Activated T-cell treated with anti-CD3 and anti-CD28 coated beads, Interleukin-2, amount 50 U/mL, for 24 hours (primary cell): ENCODE data around the gene LNX2.

Experiments
- DNase-seq: peaks from one replicate; pipeline ENCODE4 v3.0.0-alpha.2; 2020
- H3K27ac Mint-ChIP-seq: 2 replicates; pipeline ENCODE4 v1.8.0; 2020; ENCODE audit warnings: mild to moderate bottlenecking, mixed read lengths
- H3K27me3 Mint-ChIP-seq: 2 replicates; pipeline ENCODE4 v1.8.0; 2020; ENCODE audit warnings: mixed read lengths
- H3K36me3 Mint-ChIP-seq: 2 replicates; pipeline ENCODE4 v1.8.0; 2020; ENCODE audit warnings: low read depth, mixed read lengths
- H3K4me1 Mint-ChIP-seq: 2 replicates; pipeline ENCODE4 v1.8.0; 2020; ENCODE audit warnings: low read depth, mixed read lengths
- H3K4me3 Mint-ChIP-seq: 2 replicates; pipeline ENCODE4 v1.8.0; 2020; ENCODE audit warnings: mild to moderate bottlenecking, moderate library complexity, mixed read lengths
- H3K9me3 Mint-ChIP-seq: 2 replicates; pipeline ENCODE4 v1.8.0; 2020; ENCODE audit warnings: mixed read lengths

Gene LNX2

GRCh38 chr13:27534981-27535380 lies 85.3 kb downstream of the LNX2 start:
- H3K4me3 Mint-ChIP-seq: no peak overlapping the region
- no peaks in the 10 kb centered on the region for H3K36me3 Mint-ChIP-seq
- DNase-seq: no peak
- H3K27me3 Mint-ChIP-seq: no peaks in the 10 kb centered on the region
- H3K4me1 Mint-ChIP-seq: peaks cover 9% of the 10 kb centered on the region
- no peaks in the 10 kb centered on the region for H3K9me3 Mint-ChIP-seq
- no peak overlapping the region for H3K27ac Mint-ChIP-seq

- no peak for DNase-seq
- Mint-ChIP-seq H3K36me3 (no peaks in the 10 kb centered on the region), H3K27ac (no peak overlapping the region), H3K9me3 (no peaks in the 10 kb centered on the region), H3K4me1 (peaks cover 9% of the 10 kb centered on the region), H3K27me3 (no peaks in the 10 kb centered on the region), H3K4me3 (no peak overlapping the region)
Measured at GRCh38 chr13:27534108-27534980, 86.0 kb downstream of the LNX2 start.

GRCh38 chr13:27533155-27533643 lies 87.1 kb downstream of the LNX2 start:
- Mint-ChIP-seq H3K9me3 (no peaks in the 10 kb centered on the region), H3K27me3 (no peaks in the 10 kb centered on the region), H3K4me3 (no peak overlapping the region), H3K36me3 (no peaks in the 10 kb centered on the region), H3K4me1 (peaks cover 9% of the 10 kb centered on the region), H3K27ac (no peak overlapping the region)
- peak; percentile 58 for DNase-seq

DNA sequence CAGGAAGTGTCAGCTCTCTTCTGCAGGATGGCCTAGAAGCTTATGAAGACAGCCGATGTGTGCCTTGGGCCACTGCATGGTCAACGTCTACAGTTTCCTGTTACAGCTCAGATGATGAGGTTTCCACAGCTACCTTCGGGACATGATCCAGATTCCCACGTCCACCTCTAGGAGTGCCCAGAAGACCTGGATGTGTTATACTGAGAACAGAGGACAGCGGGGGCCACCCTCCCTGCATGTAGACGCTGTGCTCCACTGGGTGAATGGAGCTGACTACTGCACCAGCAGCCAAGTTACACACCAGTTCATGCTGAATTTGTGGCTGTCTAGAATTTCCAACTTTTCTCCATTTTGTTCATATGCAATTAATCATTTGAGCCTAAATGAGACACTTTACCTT lies 91.4 kb downstream of the LNX2 start:
- H3K9me3 Mint-ChIP-seq: no peaks in the 10 kb centered on the region
- no peaks in the 10 kb centered on the region for H3K36me3 Mint-ChIP-seq
- DNase-seq: no peak
- peaks cover 9% of the 10 kb centered on the region for H3K4me1 Mint-ChIP-seq
- H3K27me3 Mint-ChIP-seq: no peaks in the 10 kb centered on the region
- no peak overlapping the region for H3K4me3 Mint-ChIP-seq
- no peak overlapping the region for H3K27ac Mint-ChIP-seq

- no peaks in the 10 kb centered on the region for H3K9me3 Mint-ChIP-seq
- no peaks in the 10 kb centered on the region for H3K4me1 Mint-ChIP-seq
- H3K27me3 Mint-ChIP-seq: no peaks in the 10 kb centered on the region
Measured at GRCh38 chr13:27526516-27526915, 93.8 kb downstream of the LNX2 start.

GRCh38 chr13:27524981-27525975 lies 95.1 kb downstream of the LNX2 start:
- H3K27ac Mint-ChIP-seq: no peak overlapping the region
- no peak overlapping the region for H3K4me3 Mint-ChIP-seq
- H3K4me1 Mint-ChIP-seq: no peaks in the 10 kb centered on the region

More at GRCh38 chr13:27526516-27526915, 93.8 kb downstream of the LNX2 start:
- no peak overlapping the region for H3K4me3 Mint-ChIP-seq
- no peak for DNase-seq
- no peak overlapping the region for H3K27ac Mint-ChIP-seq
- H3K36me3 Mint-ChIP-seq: no peaks in the 10 kb centered on the region

DNA sequence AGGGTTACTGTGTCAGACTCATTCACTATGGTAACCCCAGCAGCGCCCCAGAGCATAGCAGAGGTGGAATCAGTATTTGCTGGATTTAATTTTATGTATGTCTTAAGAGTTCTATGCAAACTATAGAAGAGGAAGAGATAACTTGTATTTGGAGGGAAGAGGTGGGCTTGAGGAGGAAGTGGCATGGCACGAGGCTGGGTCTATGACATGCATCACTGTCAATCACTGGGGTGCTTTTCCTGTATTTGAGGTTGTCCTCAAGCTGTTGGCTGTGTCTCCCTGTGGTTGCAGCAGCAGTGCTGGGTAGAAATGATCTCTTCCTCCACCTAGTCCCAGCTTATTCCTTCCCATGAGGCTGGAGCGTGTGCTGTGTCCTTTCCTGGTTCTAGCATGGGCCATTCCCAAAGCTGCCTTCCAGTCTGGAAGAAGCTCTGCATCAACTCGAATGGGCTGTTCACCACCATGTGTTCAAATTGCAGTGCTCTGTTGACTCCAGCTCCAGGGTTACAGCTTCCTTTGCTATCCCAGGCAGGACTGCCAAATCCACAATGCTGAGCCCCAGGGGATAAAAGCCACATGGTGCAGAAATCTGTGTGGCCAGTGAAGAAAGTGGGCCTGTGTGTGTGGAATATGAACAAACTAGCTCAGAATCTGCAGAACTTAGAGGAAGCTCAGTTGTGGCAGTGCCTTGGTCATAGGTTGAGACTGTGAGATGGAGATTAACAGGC lies 96.8 kb downstream of the LNX2 start:
- peaks cover 5% of the 10 kb centered on the region for H3K27me3 Mint-ChIP-seq
- DNase-seq: no peak
- H3K27ac Mint-ChIP-seq: no peak overlapping the region
- no peaks in the 10 kb centered on the region for H3K9me3 Mint-ChIP-seq
- no peaks in the 10 kb centered on the region for H3K36me3 Mint-ChIP-seq
- H3K4me1 Mint-ChIP-seq: no peaks in the 10 kb centered on the region
- H3K4me3 Mint-ChIP-seq: no peak overlapping the region

More at GRCh38 chr13:27524981-27525975, 95.1 kb downstream of the LNX2 start:
- no peaks in the 10 kb centered on the region for H3K9me3 Mint-ChIP-seq
- no peak for DNase-seq
- H3K36me3 Mint-ChIP-seq: no peaks in the 10 kb centered on the region
- H3K27me3 Mint-ChIP-seq: no peaks in the 10 kb centered on the region

DNA sequence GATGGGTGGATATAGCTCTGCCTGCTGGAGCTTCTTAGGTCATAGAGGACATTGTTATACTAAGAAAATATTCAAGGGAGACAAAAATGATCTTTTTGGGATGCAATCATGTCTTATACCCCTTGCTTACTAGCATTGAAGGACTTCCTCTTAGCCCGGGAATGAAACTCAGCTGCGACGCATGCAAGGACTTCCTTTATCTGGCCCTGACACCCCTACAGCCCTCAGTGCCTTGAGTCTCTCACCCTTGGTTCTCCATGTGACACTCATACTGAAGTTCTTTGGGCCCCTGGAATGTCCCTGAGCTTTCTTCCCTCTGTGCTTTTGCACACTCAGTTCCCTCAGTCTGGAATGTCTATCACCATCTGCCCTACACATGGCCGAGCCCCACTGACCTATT lies 97.5 kb downstream of the LNX2 start:
- no peak for DNase-seq

DNA sequence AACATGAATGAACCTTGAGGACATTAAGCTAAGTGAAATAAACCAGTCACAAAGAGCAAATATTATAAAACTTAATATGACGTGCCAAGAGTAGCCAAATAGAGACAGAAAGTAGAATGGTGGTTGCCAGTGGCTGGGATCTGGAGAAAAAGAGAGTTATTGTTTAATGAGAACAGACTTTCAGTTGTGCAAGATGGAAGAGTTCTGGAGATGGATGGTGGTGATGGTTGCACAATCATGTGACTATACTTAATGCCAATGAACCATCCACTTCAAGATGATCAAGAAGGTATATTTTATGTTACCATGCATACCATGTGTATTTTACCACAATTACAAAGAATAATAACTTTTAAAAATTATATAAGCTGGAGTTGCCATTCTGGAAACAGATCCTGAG lies 104.2 kb downstream of the LNX2 start:
- Mint-ChIP-seq H3K4me3 (no peak overlapping the region), H3K9me3 (no peaks in the 10 kb centered on the region), H3K36me3 (no peaks in the 10 kb centered on the region), H3K27me3 (peaks cover 22% of the 10 kb centered on the region), H3K4me1 (no peaks in the 10 kb centered on the region), H3K27ac (no peak overlapping the region)
- DNase-seq: no peak

More for the DNA sequence above, 97.5 kb downstream of the LNX2 start:
- H3K27ac Mint-ChIP-seq: no peak overlapping the region
- no peaks in the 10 kb centered on the region for H3K4me1 Mint-ChIP-seq
- no peaks in the 10 kb centered on the region for H3K9me3 Mint-ChIP-seq
- no peak overlapping the region for H3K4me3 Mint-ChIP-seq
- H3K36me3 Mint-ChIP-seq: no peaks in the 10 kb centered on the region
- peaks cover 10% of the 10 kb centered on the region for H3K27me3 Mint-ChIP-seq

GRCh38 chr13:27510082-27510481 lies 110.2 kb downstream of the LNX2 start:
- Mint-ChIP-seq H3K9me3 (no peaks in the 10 kb centered on the region), H3K4me1 (no peaks in the 10 kb centered on the region), H3K27ac (no peak overlapping the region), H3K27me3 (peaks cover 6% of the 10 kb centered on the region), H3K4me3 (no peak overlapping the region), H3K36me3 (no peaks in the 10 kb centered on the region)
- no peak for DNase-seq

DNA sequence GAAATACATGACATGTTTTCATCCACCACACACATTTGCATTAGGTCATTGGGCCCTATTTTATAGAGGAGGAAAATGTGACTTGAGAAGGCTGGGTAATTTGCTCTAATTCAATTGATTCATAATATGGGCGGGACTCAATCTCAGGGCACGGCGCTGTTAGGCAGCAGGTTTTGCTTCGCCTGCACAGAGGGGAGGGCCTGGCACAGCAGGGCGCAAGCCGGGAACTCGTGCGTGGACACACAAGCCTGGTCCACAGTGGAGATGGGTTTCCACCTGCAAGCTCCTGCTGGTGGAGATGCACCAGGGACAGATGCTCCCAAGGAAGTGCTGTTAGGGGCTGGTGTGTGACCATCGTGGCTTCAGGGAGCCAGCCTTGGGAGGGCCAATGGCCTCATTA lies 111.5 kb downstream of the LNX2 start:
- Mint-ChIP-seq H3K27ac (no peak overlapping the region), H3K9me3 (no peaks in the 10 kb centered on the region), H3K4me3 (no peak overlapping the region)

GRCh38 chr13:27505792-27506191 lies 114.5 kb downstream of the LNX2 start:
- Mint-ChIP-seq H3K36me3 (no peaks in the 10 kb centered on the region), H3K27ac (no peak overlapping the region), H3K9me3 (no peaks in the 10 kb centered on the region), H3K4me1 (no peaks in the 10 kb centered on the region), H3K4me3 (no peak overlapping the region), H3K27me3 (no peaks in the 10 kb centered on the region)
- DNase-seq: no peak

More for the DNA sequence above, 111.5 kb downstream of the LNX2 start:
- Mint-ChIP-seq H3K27me3 (peaks cover 6% of the 10 kb centered on the region), H3K36me3 (no peaks in the 10 kb centered on the region), H3K4me1 (no peaks in the 10 kb centered on the region)
- no peak for DNase-seq

DNA sequence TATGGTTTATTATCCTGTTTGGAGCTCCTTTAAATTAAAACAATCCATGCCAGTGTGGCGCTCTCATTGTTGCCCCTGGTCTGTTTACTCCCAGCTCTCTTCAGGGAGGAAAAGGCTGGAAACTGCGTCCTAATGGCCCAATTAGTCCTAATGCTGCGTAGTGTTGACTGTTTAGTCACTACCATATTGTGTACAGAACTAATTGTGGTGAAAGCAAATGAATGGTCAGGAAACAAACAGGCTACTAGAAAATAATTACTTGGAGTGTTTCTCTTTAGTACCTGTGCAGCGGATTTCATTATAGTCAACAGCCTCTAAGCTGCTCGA lies 115.5 kb downstream of the LNX2 start:
- no peak overlapping the region for H3K27ac Mint-ChIP-seq
- no peaks in the 10 kb centered on the region for H3K36me3 Mint-ChIP-seq
- H3K9me3 Mint-ChIP-seq: no peaks in the 10 kb centered on the region
- no peak overlapping the region for H3K4me3 Mint-ChIP-seq
- DNase-seq: no peak
- no peaks in the 10 kb centered on the region for H3K4me1 Mint-ChIP-seq
- no peaks in the 10 kb centered on the region for H3K27me3 Mint-ChIP-seq

- Mint-ChIP-seq H3K4me1 (no peaks in the 10 kb centered on the region), H3K36me3 (no peaks in the 10 kb centered on the region), H3K27ac (no peak overlapping the region), H3K4me3 (no peak overlapping the region), H3K9me3 (no peaks in the 10 kb centered on the region), H3K27me3 (no peaks in the 10 kb centered on the region)
- no peak for DNase-seq
Measured at GRCh38 chr13:27504128-27504867, 116.0 kb downstream of the LNX2 start.
